H9 (cell line): ENCODE measurements around the gene PPM1M. TPM values are rescaled to one million over a fixed set of nuclear protein-coding genes. Genes with fewer than 3 reads are reported as not detected.

Source experiments
- DNase-seq: peaks from one replicate; pipeline ENCODE4 v3.0.0-alpha.2; 2017
- H2AFZ ChIP-seq: one replicate; pipeline ENCODE4 v1.6.1; 2013; ENCODE audit warnings: mild to moderate bottlenecking, low read length, control low read depth, moderate library complexity
- H2AK5ac ChIP-seq: 2 replicates; pipeline ENCODE4 v1.6.1; 2013; ENCODE audit warnings: low read length, control low read depth, mixed read lengths; ENCODE audit not compliant: insufficient read length
- H2BK120ac ChIP-seq: one replicate; pipeline ENCODE4 v1.6.1; 2013; ENCODE audit warnings: low read depth, mild to moderate bottlenecking, low read length, control low read depth, inconsistent platforms; ENCODE audit not compliant: poor library complexity, severe bottlenecking
- H2BK12ac ChIP-seq: 2 replicates; pipeline ENCODE4 v1.6.1; 2013; ENCODE audit warnings: low read length, control low read depth, mixed read lengths, low read depth; ENCODE audit not compliant: insufficient read length
- H2BK15ac ChIP-seq: 2 replicates; pipeline ENCODE4 v1.6.1; 2013; ENCODE audit warnings: low read depth, low read length, control low read depth
- H2BK20ac ChIP-seq: one replicate; pipeline ENCODE4 v1.6.1; 2013; ENCODE audit warnings: low read depth, mild to moderate bottlenecking, low read length, control low read depth, inconsistent platforms; ENCODE audit not compliant: poor library complexity, severe bottlenecking
- H2BK5ac ChIP-seq: 2 replicates; pipeline ENCODE4 v1.6.1; 2013; ENCODE audit warnings: low read length, control low read depth, mixed read lengths; ENCODE audit not compliant: insufficient read length
- H3K14ac ChIP-seq: 2 replicates; pipeline ENCODE4 v1.6.1; 2013; ENCODE audit warnings: low read length, control low read depth; ENCODE audit not compliant: insufficient read depth
- H3K18ac ChIP-seq: 2 replicates; pipeline ENCODE4 v1.6.1; 2013; ENCODE audit warnings: low read depth, mild to moderate bottlenecking, mixed read lengths, low read length, control low read depth; ENCODE audit not compliant: insufficient read length
- H3K23ac ChIP-seq: 2 replicates; pipeline ENCODE4 v1.6.1; 2013; ENCODE audit warnings: low read length, control low read depth, mixed read lengths, low read depth; ENCODE audit not compliant: insufficient read length
- H3K23me2 ChIP-seq: 2 replicates; pipeline ENCODE4 v1.6.1; 2013; ENCODE audit warnings: low read depth, mild to moderate bottlenecking, mixed read lengths, low read length, control low read depth; ENCODE audit not compliant: insufficient read length, poor library complexity, severe bottlenecking
- H3K27ac ChIP-seq: 2 replicates; pipeline ENCODE4 v1.5.1; 2013; ENCODE audit warnings: low read length, control low read depth, mixed read lengths, low read depth; ENCODE audit not compliant: insufficient read length
- H3K27me3 ChIP-seq: 2 replicates; pipeline ENCODE4 v1.6.1; 2013; ENCODE audit warnings: low read length, control low read depth, inconsistent platforms; ENCODE audit not compliant: insufficient read depth
- H3K4ac ChIP-seq: 2 replicates; pipeline ENCODE4 v1.6.1; 2013; ENCODE audit warnings: low read depth, mild to moderate bottlenecking, control low read depth, inconsistent platforms, low read length, moderate library complexity
- H3K4me1 ChIP-seq: 2 replicates; pipeline ENCODE4 v1.6.1; 2013; ENCODE audit warnings: low read length, control low read depth, inconsistent platforms; ENCODE audit not compliant: insufficient read depth
- H3K4me2 ChIP-seq: 2 replicates; pipeline ENCODE4 v1.6.1; 2013; ENCODE audit warnings: low read length, control low read depth, mixed read lengths; ENCODE audit not compliant: insufficient read length, insufficient read depth
- H3K56ac ChIP-seq: 2 replicates; pipeline ENCODE4 v1.6.1; 2013; ENCODE audit warnings: low read depth, mild to moderate bottlenecking, mixed read lengths, low read length, control low read depth; ENCODE audit not compliant: insufficient read length
- H3K79me1 ChIP-seq: 2 replicates; pipeline ENCODE4 v1.6.1; 2013; ENCODE audit warnings: low read depth, mild to moderate bottlenecking, moderate library complexity, low read length, control low read depth, inconsistent platforms; ENCODE audit not compliant: insufficient read depth, poor library complexity, severe bottlenecking
- H3K79me2 ChIP-seq: 2 replicates; pipeline ENCODE4 v1.6.1; 2013; ENCODE audit warnings: low read length, control low read depth, inconsistent platforms; ENCODE audit not compliant: insufficient read depth
- H3K9ac ChIP-seq: 2 replicates; pipeline ENCODE4 v1.6.1; 2013; ENCODE audit warnings: low read length, control low read depth, mixed read lengths; ENCODE audit not compliant: insufficient read length; ENCODE audit errors: extremely low read depth
- H3K9me3 ChIP-seq: one replicate; pipeline ENCODE4 v1.6.1; 2013; ENCODE audit warnings: low read depth, low read length, inconsistent platforms; ENCODE audit not compliant: control insufficient read depth
- H3T11ph ChIP-seq: one replicate; pipeline ENCODE4 v1.6.1; 2013; ENCODE audit warnings: mild to moderate bottlenecking, low read length, control low read depth, inconsistent platforms
- H4K20me1 ChIP-seq: one replicate; pipeline ENCODE4 v1.6.1; 2013; ENCODE audit not compliant: control insufficient read depth, insufficient read length, insufficient read depth
- H4K5ac ChIP-seq: 2 replicates; pipeline ENCODE4 v1.6.1; 2013; ENCODE audit warnings: low read depth, mild to moderate bottlenecking, mixed read lengths, low read length, control low read depth; ENCODE audit not compliant: insufficient read length
- H4K8ac ChIP-seq: replicated peaks from 2 replicates; pipeline ENCODE4 v1.6.1; 2013; ENCODE audit warnings: low read length, control low read depth, mixed read lengths, low read depth; ENCODE audit not compliant: insufficient read length
- H4K91ac ChIP-seq: 2 replicates; pipeline ENCODE4 v1.6.1; 2013; ENCODE audit warnings: low read depth, mild to moderate bottlenecking, moderate library complexity, mixed read lengths, low read length, control low read depth; ENCODE audit not compliant: insufficient read length
- H3K27ac Mint-ChIP-seq, 3 experiments: 2 replicates in 2 of 3; 3 replicates in 1 of 3; pipeline ENCODE4 v1.8.0; 2020 to 2021; ENCODE audit warnings: mixed read lengths in 3 of 3, mild to moderate bottlenecking in 1 of 3, moderate library complexity in 1 of 3
- H3K27me3 Mint-ChIP-seq: 2 replicates; pipeline ENCODE4 v1.8.0; 2021; ENCODE audit warnings: low read depth, mild to moderate bottlenecking, moderate library complexity, mixed read lengths
- H3K36me3 Mint-ChIP-seq, 3 experiments: 2 replicates in 2 of 3; 3 replicates in 1 of 3; pipeline ENCODE4 v1.8.0; 2020 to 2021; ENCODE audit warnings: low read depth in 3 of 3, mixed read lengths in 3 of 3; ENCODE audit not compliant: insufficient read depth in 1 of 3
- H3K4me1 Mint-ChIP-seq, 2 experiments: 2 replicates each; pipeline ENCODE4 v1.8.0; 2020; ENCODE audit warnings: mixed read lengths in 2 of 2
- H3K4me3 Mint-ChIP-seq, 2 experiments: 2 replicates in 1 of 2; 3 replicates in 1 of 2; pipeline ENCODE4 v1.8.0; 2020 to 2021; ENCODE audit warnings: mild to moderate bottlenecking in 2 of 2, mixed read lengths in 2 of 2, moderate library complexity in 1 of 2
- H3K9me3 Mint-ChIP-seq, 2 experiments: 2 replicates in 1 of 2; 3 replicates in 1 of 2; pipeline ENCODE4 v1.8.0; 2020; ENCODE audit warnings: mild to moderate bottlenecking in 2 of 2, mixed read lengths in 2 of 2, moderate library complexity in 1 of 2
- WGBS: extraction: QIAGEN DNeasy Blood & Tissue Kit; methylation state at CpG from one replicate; pipeline ENCODE4 v1.1.7; 2013; ENCODE audit warnings: missing lambda C conversion rate, low lambda C conversion rate, mixed read lengths; ENCODE audit not compliant: insufficient read length; ENCODE audit errors: extremely low coverage; 5-methylcytosine and 5-hydroxymethylcytosine counted together
- total RNA-seq: library from RNA; stranded (reverse); gene quantifications from 2 replicates; pipeline ENCODE4 v1.2.1, GENCODE V29; 2021
- TF ChIP-seq, protein P1 (sequence below): fragments of 200-600 bp; sonication (generic); conservative IDR thresholded peaks from 3 replicates; pipeline ENCODE4 v1.8.0; 2021; ENCODE audit warnings: antibody characterized with exemption, mild to moderate bottlenecking

PPM1M gene
- total RNA-seq, 1 experiment from 2014 or later, result 7.4 TPM

DNA sequence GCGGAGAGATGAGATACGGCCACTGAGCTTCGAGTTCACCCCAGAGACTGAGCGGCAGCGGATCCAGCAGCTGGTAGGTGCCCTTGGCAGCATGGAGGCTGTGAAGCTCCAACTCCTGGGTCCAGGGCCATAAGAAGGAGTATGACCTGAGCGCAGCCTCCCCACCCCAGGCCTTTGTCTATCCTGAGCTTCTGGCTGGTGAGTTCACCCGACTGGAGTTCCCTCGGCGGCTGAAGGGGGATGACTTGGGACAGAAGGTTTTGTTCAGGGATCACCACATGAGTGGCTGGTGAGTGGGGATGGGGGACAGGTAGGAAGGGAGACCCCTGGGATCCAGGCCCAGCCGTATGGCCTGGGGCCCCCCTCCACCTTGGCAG is 2.6 kb downstream of the PPM1M start:
- H3K27me3 Mint-ChIP-seq, result peaks cover 40% of the 10 kb centered on the region

More for the DNA sequence above, 2.6 kb downstream of the PPM1M start:
- Histone ChIP-seq H4K8ac (no peak overlapping the region), H3T11ph (no peak overlapping the region), H4K5ac (no peak overlapping the region), H2BK12ac (no peak overlapping the region), H4K20me1 (no peaks in the 10 kb centered on the region), H2BK5ac (no peak overlapping the region), H3K79me1 (no peaks in the 10 kb centered on the region), H3K4me2 (no peak overlapping the region), H3K23me2 (peaks cover 3% of the 10 kb centered on the region), H3K27ac (no peak overlapping the region), H2AFZ (no peak overlapping the region), H3K56ac (no peak overlapping the region), H3K23ac (no peak overlapping the region), H3K79me2 (no peaks in the 10 kb centered on the region), H2BK20ac (no peak overlapping the region), H3K4ac (no peak overlapping the region), H3K9ac (no peak overlapping the region), H3K4me1 (no peaks in the 10 kb centered on the region), H3K14ac (no peak overlapping the region), H4K91ac (no peak overlapping the region), H2BK15ac (no peak overlapping the region), H3K18ac (no peak overlapping the region), H2BK120ac (no peak overlapping the region), H2AK5ac (no peak overlapping the region), H3K27me3 (peaks cover 14% of the 10 kb centered on the region; the same call in 1 of the 2 replicates), H3K9me3 (no peaks in the 10 kb centered on the region)
- no peak for DNase-seq
- Mint-ChIP-seq H3K4me3 (no peak overlapping the region), H3K27ac (no peak overlapping the region), H3K36me3 (peaks cover 5 to 47% (median 12%) of the 10 kb centered on the region in 3 experiments; a peak in 5 of 7 replicates), H3K9me3 (peaks cover 0 to 4% of the 10 kb centered on the region in 2 experiments; a peak in 2 of 5 replicates), H3K4me1 (peaks cover 0 to 10% of the 10 kb centered on the region in 2 experiments; a peak in 3 of 4 replicates)
- no CpG with 5 or more reads among the region's 10 CpGs for WGBS
- TF ChIP-seq, protein P1, sequence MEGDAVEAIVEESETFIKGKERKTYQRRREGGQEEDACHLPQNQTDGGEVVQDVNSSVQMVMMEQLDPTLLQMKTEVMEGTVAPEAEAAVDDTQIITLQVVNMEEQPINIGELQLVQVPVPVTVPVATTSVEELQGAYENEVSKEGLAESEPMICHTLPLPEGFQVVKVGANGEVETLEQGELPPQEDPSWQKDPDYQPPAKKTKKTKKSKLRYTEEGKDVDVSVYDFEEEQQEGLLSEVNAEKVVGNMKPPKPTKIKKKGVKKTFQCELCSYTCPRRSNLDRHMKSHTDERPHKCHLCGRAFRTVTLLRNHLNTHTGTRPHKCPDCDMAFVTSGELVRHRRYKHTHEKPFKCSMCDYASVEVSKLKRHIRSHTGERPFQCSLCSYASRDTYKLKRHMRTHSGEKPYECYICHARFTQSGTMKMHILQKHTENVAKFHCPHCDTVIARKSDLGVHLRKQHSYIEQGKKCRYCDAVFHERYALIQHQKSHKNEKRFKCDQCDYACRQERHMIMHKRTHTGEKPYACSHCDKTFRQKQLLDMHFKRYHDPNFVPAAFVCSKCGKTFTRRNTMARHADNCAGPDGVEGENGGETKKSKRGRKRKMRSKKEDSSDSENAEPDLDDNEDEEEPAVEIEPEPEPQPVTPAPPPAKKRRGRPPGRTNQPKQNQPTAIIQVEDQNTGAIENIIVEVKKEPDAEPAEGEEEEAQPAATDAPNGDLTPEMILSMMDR, result no peak
